HFFc6 (cell line): ENCODE results near the gene STX8. TPM values are rescaled to one million over a fixed set of nuclear protein-coding genes. Genes with fewer than 3 reads are reported as not detected.
"Not testable (repeated sequence)": the region's sequence is repeated elsewhere in the genome, so short reads cannot be mapped to it uniquely, and the experiment has no call there.

ENCODE experiments used
- DNase-seq: peaks from one replicate; pipeline ENCODE4 v3.0.0-alpha.2; 2018
- H3K27ac Mint-ChIP-seq: 2 replicates; pipeline ENCODE4 v1.8.0; 2020; ENCODE audit warnings: mild to moderate bottlenecking, mixed read lengths
- H3K27me3 Mint-ChIP-seq: 2 replicates; pipeline ENCODE4 v1.8.0; 2021; ENCODE audit warnings: mild to moderate bottlenecking, moderate library complexity, mixed read lengths; ENCODE audit not compliant: insufficient read depth
- H3K36me3 Mint-ChIP-seq: 2 replicates; pipeline ENCODE4 v1.8.0; 2021; ENCODE audit warnings: low read depth, mixed read lengths
- H3K4me1 Mint-ChIP-seq: 2 replicates; pipeline ENCODE4 v1.8.0; 2020; ENCODE audit warnings: low read depth, mixed read lengths
- H3K4me3 Mint-ChIP-seq: 2 replicates; pipeline ENCODE4 v1.8.0; 2020; ENCODE audit warnings: mild to moderate bottlenecking, moderate library complexity, mixed read lengths
- H3K9me3 Mint-ChIP-seq: 2 replicates; pipeline ENCODE4 v1.8.0; 2020; ENCODE audit warnings: mild to moderate bottlenecking, mixed read lengths
- CTCF ChIP-seq: fragments of 200-600 bp; sonication (generic); IDR thresholded peaks from 2 replicates; pipeline ENCODE4 v1.5.0; 2021; ENCODE audit warnings: antibody characterized with exemption, mild to moderate bottlenecking
- total RNA-seq, 6 experiments: library from RNA; stranded (reverse); fragmentation: NEBNext Ultra II Directional; extraction: Animal tissue kit (Norgen Biotek cat#: 25700); gene quantifications; 2 replicates in 1 of 6; 3 replicates in 5 of 6; pipeline ENCODE4 v1.2.3, GENCODE V29; 2021

The STX8 gene
- total RNA-seq, 6 experiments from 2014 or later = 48.9 to 73.8 (median 60.9) TPM

- Mint-ChIP-seq H3K9me3 (peaks cover 6% of the 10 kb centered on the region), H3K27ac (no peak overlapping the region), H3K4me1 (peaks cover 12% of the 10 kb centered on the region), H3K27me3 (no peaks in the 10 kb centered on the region; the same call in 1 of the 2 replicates), H3K36me3 (peaks cover 19% of the 10 kb centered on the region), H3K4me3 (no peak overlapping the region)
- DNase-seq = no peak
- TF ChIP-seq CTCF = no peak
Observed at GRCh38 chr17:9261081-9262012, 314.3 kb downstream of the STX8 start.

- Mint-ChIP-seq H3K4me3 (no peak overlapping the region), H3K27ac (no peak overlapping the region), H3K27me3 (no peaks in the 10 kb centered on the region; the same call in 1 of the 2 replicates), H3K36me3 (peaks cover 13% of the 10 kb centered on the region), H3K4me1 (peaks cover 14% of the 10 kb centered on the region), H3K9me3 (peaks cover 6% of the 10 kb centered on the region)
- no peak for TF ChIP-seq CTCF
- no peak for DNase-seq
Observed at GRCh38 chr17:9259419-9259818, 316.2 kb downstream of the STX8 start.

- DNase-seq = no peak
- peaks cover 14% of the 10 kb centered on the region for H3K4me1 Mint-ChIP-seq
- TF ChIP-seq CTCF = no peak
- H3K36me3 Mint-ChIP-seq = peaks cover 4% of the 10 kb centered on the region; the same call in 1 of the 2 replicates
- H3K4me3 Mint-ChIP-seq = no peak overlapping the region
- H3K9me3 Mint-ChIP-seq = peaks cover 9% of the 10 kb centered on the region
- H3K27me3 Mint-ChIP-seq = no peaks in the 10 kb centered on the region; the same call in 1 of the 2 replicates
- no peak overlapping the region for H3K27ac Mint-ChIP-seq
Observed at GRCh38 chr17:9258115-9259015, 317.3 kb downstream of the STX8 start.

- DNase-seq, H3K27ac Mint-ChIP-seq, H3K4me3 Mint-ChIP-seq, H3K9me3 Mint-ChIP-seq, H3K27me3 Mint-ChIP-seq, H3K36me3 Mint-ChIP-seq: not testable (repeated sequence)
- peaks cover 14% of the 10 kb centered on the region for H3K4me1 Mint-ChIP-seq
Observed at GRCh38 chr17:9257630-9257965, 318.0 kb downstream of the STX8 start.

- Mint-ChIP-seq H3K4me3 (peak overlapping the region; percentile 28; the same call in 1 of the 2 replicates), H3K27me3 (no peaks in the 10 kb centered on the region; the same call in 1 of the 2 replicates), H3K9me3 (peaks cover 9% of the 10 kb centered on the region), H3K36me3 (peaks cover 4% of the 10 kb centered on the region; the same call in 1 of the 2 replicates), H3K27ac (peak overlapping the region; percentile 22; the same call in 1 of the 2 replicates), H3K4me1 (peaks cover 14% of the 10 kb centered on the region)
- no peak for TF ChIP-seq CTCF
- DNase-seq = peak; percentile 12
Observed at GRCh38 chr17:9256751-9257629, 318.6 kb downstream of the STX8 start.
